WERI-Rb-1 (cell line): ENCODE results near the gene DLEC1.
A peak's percentile ranks its signal among the peaks of the same experiment; 100 is the strongest.

ENCODE experiments used
- DNase-seq: peaks from one replicate; pipeline ENCODE4 v3.0.0-alpha.2; 2020
- H3K27ac ChIP-seq: fragments of 250-450 bp; sonication (Bioruptor Pico); 2 replicates; pipeline ENCODE4 v1.5.1; 2020; ENCODE audit warnings: mild to moderate bottlenecking, moderate library complexity
- H3K27me3 ChIP-seq: fragments of 250-450 bp; sonication (Bioruptor Pico); 2 replicates; pipeline ENCODE4 v1.5.1; 2021; ENCODE audit warnings: mild to moderate bottlenecking, low read depth, moderate library complexity; ENCODE audit not compliant: insufficient read depth, severe bottlenecking
- H3K36me3 ChIP-seq: fragments of 250-450 bp; sonication (Bioruptor Pico); 2 replicates; pipeline ENCODE4 v1.5.1; 2020; ENCODE audit warnings: mild to moderate bottlenecking, moderate library complexity
- H3K4me3 ChIP-seq: 2 replicates; pipeline ENCODE4 v1.5.1; 2011; ENCODE audit warnings: low read depth, mild to moderate bottlenecking, control low read depth, low read length
- H3K9me3 ChIP-seq: fragments of 250-450 bp; sonication (Bioruptor Pico); 2 replicates; pipeline ENCODE4 v1.5.1; 2021; ENCODE audit warnings: mild to moderate bottlenecking, moderate library complexity; ENCODE audit not compliant: severe bottlenecking
- TF ChIP-seq, protein P1 (sequence below): IDR thresholded peaks from 2 replicates; pipeline ENCODE4 v1.5.1; 2011; ENCODE audit warnings: low read depth, mild to moderate bottlenecking, control low read depth, inconsistent platforms, low read length

The DLEC1 gene

DNA sequence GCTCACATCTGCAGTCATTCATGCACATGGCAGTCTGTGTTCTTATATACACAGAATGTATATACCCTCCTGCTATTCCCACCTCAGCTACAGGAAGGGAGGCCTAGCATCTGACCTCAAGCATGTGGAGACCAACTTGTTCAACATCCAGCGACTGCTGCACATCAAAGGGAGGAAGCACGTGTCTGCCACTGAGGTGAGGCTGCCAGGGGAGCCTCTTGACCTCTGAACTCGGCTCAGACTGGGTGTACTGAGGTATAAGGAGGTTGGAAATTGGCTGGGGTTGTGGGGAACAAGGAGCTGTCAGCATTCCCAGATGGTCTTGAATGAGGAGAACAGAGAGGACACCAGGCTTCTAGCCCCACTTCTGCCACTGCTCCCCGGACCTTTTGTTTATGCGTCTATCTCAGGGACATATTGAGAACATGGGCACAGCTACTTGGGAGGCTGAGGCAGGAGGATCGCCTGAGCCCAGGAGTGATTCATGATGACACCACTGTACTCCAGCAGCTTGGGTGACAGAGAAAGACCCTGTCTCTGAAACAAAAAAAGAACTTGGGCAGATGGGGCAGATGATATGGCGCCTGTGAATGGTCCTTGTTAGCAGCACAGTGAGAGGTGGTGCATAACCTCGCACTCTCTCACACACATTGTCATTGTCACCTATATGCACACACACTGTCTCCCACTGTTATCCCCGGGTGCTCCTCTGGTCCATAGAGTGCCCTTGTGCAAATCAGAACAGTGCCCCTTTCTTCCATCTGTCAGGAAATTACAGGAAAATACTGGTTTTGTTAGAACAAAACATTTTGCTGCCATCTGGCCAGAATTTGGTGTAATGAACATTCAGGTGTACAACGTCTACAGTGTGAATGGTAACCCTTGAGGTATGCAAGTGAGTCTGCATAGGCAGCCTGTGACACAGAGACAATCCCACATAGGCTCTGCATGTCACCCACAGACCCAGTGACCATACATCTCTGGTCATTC lies 43.1 kb upstream of the DLEC1 start:
- TF ChIP-seq, protein P1, sequence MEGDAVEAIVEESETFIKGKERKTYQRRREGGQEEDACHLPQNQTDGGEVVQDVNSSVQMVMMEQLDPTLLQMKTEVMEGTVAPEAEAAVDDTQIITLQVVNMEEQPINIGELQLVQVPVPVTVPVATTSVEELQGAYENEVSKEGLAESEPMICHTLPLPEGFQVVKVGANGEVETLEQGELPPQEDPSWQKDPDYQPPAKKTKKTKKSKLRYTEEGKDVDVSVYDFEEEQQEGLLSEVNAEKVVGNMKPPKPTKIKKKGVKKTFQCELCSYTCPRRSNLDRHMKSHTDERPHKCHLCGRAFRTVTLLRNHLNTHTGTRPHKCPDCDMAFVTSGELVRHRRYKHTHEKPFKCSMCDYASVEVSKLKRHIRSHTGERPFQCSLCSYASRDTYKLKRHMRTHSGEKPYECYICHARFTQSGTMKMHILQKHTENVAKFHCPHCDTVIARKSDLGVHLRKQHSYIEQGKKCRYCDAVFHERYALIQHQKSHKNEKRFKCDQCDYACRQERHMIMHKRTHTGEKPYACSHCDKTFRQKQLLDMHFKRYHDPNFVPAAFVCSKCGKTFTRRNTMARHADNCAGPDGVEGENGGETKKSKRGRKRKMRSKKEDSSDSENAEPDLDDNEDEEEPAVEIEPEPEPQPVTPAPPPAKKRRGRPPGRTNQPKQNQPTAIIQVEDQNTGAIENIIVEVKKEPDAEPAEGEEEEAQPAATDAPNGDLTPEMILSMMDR, result no peak
- Histone ChIP-seq H3K27me3 (no peaks in the 10 kb centered on the region), H3K4me3 (no peak overlapping the region), H3K36me3 (no peaks in the 10 kb centered on the region), H3K9me3 (no peaks in the 10 kb centered on the region), H3K27ac (no peak overlapping the region)
- DNase-seq, result no peak

- Histone ChIP-seq H3K27me3 (no peaks in the 10 kb centered on the region), H3K4me3 (no peak overlapping the region), H3K9me3 (no peaks in the 10 kb centered on the region), H3K27ac (no peak overlapping the region), H3K36me3 (no peaks in the 10 kb centered on the region)
- DNase-seq, result peak; percentile 82
- TF ChIP-seq, protein P1, result peak; percentile 96
These were observed 42.2 kb upstream of the DLEC1 start for GRCh38 chr3:37996785-37997301.

DNA sequence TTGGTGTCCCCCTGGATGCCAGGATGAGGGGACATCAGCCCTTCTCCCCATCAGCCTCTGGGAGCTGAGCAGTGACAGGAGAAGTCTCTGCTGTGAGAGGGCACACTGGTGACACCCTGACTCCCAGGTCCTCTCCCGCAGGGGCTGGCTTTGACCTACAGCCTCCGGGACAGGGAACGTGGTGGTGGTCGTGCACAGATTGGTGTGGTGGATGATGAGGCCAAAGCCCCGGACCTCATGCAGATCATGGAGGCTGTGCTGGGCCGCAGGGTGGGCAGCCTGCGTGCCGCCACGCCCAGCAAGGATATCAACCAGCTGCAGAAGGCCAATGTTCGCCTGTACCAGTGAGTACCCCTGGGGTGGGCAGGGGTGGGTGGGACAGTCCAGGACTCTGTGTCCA lies 41.7 kb upstream of the DLEC1 start:
- Histone ChIP-seq H3K27me3 (no peaks in the 10 kb centered on the region), H3K4me3 (no peak overlapping the region), H3K27ac (no peak overlapping the region)

DNA sequence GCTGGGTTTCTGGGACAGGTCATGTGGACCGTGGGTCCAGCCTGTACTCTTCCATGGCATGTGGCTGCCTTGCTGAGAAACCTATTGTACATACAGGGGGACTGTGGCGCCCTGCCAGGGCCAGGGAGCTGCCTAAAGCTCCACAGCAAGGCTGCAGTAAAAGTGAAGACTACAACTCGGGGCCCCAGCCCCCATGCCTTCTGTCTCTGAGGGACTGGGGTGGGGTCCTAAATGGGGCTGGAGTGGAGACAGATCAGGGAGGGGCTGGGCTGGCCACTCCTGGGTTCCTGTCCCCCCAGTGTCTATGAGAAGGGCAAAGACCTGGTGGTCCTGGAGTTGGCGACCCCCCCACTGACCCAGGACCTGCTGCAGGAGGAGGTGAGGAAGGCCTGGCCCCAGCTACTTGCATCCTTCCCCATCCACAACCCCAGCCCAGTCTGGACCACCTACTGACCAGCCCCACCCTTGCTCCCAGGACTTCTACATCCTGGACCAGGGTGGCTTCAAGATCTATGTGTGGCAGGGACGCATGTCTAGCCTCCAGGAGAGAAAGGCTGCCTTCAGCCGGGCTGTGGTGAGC lies 41.1 kb upstream of the DLEC1 start:
- H3K4me3 ChIP-seq, result no peak overlapping the region
- H3K9me3 ChIP-seq, result no peaks in the 10 kb centered on the region
- no peak overlapping the region for H3K27ac ChIP-seq
- H3K27me3 ChIP-seq, result no peaks in the 10 kb centered on the region
- DNase-seq, result no peak
- H3K36me3 ChIP-seq, result no peaks in the 10 kb centered on the region; the same call in 1 of the 2 replicates
- TF ChIP-seq, protein P1, result no peak

More for the DNA sequence above, 41.7 kb upstream of the DLEC1 start:
- TF ChIP-seq, protein P1, result no peak
- Histone ChIP-seq H3K36me3 (no peaks in the 10 kb centered on the region; the same call in 1 of the 2 replicates), H3K9me3 (no peaks in the 10 kb centered on the region)
- DNase-seq, result no peak

GRCh38 chr3:37999836-38000235 lies 39.2 kb upstream of the DLEC1 start:
- H3K9me3 ChIP-seq, result no peaks in the 10 kb centered on the region
- H3K27me3 ChIP-seq, result no peaks in the 10 kb centered on the region
- no peak overlapping the region for H3K27ac ChIP-seq
- no peaks in the 10 kb centered on the region; the same call in 1 of the 2 replicates for H3K36me3 ChIP-seq
- no peak for DNase-seq
- TF ChIP-seq, protein P1, result no peak
- no peak overlapping the region for H3K4me3 ChIP-seq
